ENCODE results near the gene ROR2. TPM values are rescaled to one million over a fixed set of nuclear protein-coding genes. Genes with fewer than 3 reads are reported as not detected.

The ROR2 gene
- total RNA-seq, 1 experiment from 2014 or later = 3.2 TPM

DNA sequence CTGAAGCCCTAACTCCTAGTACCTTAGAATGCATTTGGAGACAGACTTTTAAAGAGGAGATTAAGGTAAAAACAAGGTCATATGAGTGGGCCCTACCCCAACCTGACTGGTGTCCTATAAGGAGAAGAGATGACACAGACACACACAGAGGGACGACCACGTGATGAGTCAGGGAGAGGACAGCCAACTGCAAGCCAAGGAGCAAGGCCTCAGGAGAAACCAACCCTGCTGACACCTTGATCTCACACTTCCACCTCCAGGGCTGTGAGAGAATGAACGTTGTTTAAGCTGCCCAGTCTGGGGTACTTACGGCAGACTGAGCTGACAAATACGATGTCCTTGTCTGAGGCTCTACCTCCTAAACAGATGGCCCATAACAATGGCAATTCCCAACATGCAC is 93.6 kb downstream of the ROR2 start:
- DNase-seq (ENCODE audit: low spot score) = no peak
- in situ Hi-C loops (cut with HindIII; ENCODE audit: low sequenced_read_pairs) = no loop called here

DNA sequence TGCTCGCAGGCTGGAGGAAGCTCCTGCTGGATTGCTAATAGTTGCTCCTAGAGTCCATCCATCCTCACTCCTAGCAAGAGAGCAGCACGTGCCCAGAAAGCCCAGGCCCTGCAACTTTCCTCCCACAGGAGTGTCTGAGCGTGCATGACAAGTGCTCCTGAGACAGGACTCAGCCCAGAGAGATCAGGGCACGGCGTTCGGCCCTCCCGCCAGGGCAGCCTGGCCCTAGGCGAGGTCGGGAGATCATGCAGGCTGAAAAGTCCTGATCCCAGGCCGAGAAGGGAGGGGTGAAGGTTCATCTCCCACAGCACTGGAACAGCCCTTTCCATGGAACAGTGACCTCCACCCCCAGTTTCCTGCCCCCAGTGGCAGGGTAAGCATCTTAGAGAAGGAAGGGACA is 94.8 kb downstream of the ROR2 start:
- DNase-seq (ENCODE audit: low spot score) = no peak
- in situ Hi-C loops (cut with HindIII; ENCODE audit: low sequenced_read_pairs) = no loop called here

DNA sequence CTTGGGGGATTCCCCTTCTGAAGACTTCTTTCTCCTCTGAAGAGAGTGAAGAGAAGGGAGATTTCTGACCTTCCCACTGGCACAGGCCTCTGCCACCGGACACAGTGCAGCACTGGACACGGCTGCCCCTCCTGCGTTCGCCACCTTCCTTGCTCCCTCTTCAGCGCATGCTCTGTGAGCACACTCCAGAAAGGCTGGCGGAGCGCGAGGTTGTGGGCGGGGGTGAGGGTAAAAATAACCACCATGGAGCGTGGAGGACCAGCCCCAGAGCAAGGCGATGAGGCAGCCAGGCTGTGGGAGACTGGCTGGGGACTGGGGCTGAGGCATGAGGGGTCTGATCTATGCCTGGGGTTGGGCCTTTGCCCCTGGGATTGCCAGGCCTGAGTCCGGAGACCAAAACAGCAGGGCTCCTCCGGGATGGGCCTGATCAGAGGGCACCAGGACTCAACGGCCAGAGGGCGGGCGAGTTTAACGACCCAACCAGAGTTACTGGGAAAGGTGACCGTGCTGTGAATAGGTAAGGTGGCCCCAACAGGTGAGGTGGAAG is 97.2 kb downstream of the ROR2 start:
- DNase-seq (ENCODE audit: low spot score) = no peak
- in situ Hi-C loops (cut with HindIII; ENCODE audit: low sequenced_read_pairs) = no loop called here

DNA sequence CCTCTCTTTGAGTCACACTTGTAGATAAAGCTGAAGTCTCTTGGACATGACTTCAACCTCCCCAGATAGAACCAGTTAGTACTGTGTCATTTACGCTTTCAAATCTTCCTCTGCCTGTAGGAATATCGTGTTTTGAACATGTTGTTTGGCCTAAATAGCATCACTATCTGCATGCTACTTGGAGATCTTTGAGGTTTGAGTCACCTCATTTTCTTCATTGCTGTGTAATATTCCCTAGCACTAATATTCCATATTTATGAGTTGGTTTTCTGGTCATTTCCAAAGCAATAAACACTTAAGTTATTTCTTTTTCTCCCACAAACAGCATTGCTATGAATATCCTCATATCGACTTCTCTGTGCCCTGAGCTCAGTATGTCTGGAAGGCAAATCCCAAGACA is 100.3 kb downstream of the ROR2 start:
- in situ Hi-C loops (cut with HindIII; ENCODE audit: low sequenced_read_pairs) = no loop called here
- DNase-seq (ENCODE audit: low spot score) = no peak

GRCh38 chr9:91848146-91848545 is 101.9 kb downstream of the ROR2 start:
- in situ Hi-C loops (cut with HindIII; ENCODE audit: low sequenced_read_pairs) = no loop called here
- no peak for DNase-seq (ENCODE audit: low spot score)

DNA sequence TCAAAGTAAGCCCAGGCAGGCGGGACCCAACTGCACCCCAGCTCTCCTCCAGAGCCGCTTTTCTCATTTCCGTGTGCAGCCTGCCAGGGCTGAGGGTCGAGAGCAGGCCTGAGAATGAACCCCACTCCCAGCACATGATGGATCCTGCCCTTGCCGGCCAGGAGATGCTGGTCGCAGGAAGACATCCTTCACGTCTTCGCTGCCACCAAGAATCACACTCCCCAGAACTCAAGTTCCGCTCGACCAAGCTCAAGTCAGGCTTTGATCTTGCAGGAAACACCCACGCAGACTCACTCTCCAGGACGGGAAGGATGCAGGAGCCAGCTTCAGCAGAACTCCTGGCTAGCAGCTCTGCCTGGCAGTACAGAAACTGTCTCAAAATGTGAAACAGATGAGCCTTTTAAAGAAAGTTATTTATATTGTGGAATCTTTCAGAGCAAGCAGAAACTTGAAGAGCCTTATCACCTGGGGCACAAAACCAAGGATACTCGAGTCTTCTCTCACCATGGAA is 102.4 kb downstream of the ROR2 start:
- in situ Hi-C loops (cut with HindIII; ENCODE audit: low sequenced_read_pairs) = no loop called here
- DNase-seq (ENCODE audit: low spot score) = no peak

- no peak for DNase-seq (ENCODE audit: low spot score)
- in situ Hi-C loops (cut with HindIII; ENCODE audit: low sequenced_read_pairs) = no loop called here
Measured at GRCh38 chr9:91845879-91846278, 104.1 kb downstream of the ROR2 start.

DNA sequence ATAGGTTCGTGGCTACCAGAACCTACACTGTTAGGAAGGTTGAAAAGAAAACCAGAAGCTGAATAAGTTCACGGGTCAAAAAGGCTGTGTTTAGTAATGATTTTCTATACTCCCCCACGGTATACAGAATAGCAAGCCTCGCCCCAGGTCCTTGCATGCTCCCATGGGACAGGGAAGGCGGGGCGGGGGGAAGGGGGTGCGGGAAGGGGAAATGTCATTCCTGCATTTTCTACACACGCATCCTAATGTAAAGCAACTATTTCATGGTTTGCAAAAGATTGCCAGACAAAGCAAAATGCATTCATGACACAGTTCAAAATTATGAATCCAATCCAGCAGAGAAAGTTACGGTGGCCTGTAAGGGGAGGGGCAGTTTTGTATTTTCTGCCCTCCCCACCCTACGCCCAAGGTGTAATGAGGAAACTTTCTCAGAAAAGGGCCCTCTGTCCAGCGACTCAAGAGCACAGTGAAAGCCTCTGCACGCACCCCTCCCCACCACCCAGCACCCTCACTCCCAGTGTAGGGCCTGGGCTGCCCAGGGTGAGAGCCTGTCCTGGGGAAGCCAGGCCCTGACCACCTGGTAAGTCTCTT is 105.2 kb downstream of the ROR2 start:
- no peak for DNase-seq (ENCODE audit: low spot score)
- in situ Hi-C loops (cut with HindIII; ENCODE audit: low sequenced_read_pairs) = no loop called here

DNA sequence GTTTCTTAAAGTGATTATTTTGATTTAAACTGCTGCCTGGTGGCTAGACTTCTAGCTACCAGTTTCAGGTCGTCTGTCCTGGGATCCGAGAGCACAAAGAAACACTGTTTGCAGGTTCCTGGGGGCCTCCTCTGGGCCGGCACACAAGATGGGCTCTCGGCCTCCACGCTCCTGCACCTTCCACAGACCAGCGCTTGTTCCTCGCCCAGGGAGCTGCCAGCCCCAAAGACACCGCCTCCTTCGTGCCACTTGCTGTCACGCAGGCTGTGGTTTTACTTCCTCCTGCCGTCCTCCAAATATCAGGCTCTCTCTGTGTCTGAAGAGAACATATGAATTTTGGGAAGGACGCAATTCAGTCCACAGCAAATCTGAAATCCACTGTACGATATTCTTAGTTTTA is 105.8 kb downstream of the ROR2 start:
- in situ Hi-C loops (cut with HindIII; ENCODE audit: low sequenced_read_pairs) = no loop called here
- no peak for DNase-seq (ENCODE audit: low spot score)

DNA sequence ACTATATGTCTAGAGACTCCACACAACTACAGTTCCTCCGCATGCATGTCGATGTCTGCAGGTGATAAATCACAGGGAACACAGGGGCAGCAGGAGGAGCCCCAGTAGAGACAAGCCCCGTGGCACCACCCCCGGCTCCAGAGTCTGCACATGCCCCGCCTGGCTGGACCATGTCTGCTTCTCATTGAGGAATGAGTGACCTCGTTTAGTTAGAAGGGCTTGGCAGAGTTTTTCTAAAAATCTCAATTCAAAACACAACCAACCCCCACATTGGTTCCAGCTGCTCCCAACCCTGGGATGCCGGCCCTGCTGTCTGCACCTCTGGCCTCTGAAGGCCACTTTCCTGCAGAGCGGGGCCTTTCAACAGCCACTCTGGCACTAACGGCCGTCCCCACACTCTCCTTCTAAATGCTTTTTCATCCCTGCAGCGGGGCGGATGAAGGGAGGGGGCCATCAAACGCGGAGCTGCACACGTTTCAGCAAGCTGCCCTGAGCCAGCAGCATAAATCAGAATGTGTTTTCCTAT is 106.3 kb downstream of the ROR2 start:
- in situ Hi-C loops (cut with HindIII; ENCODE audit: low sequenced_read_pairs) = no loop called here
- DNase-seq (ENCODE audit: low spot score) = no peak

- in situ Hi-C loops (cut with HindIII; ENCODE audit: low sequenced_read_pairs) = no loop called here
Measured at GRCh38 chr9:91843093-91843492, 106.9 kb downstream of the ROR2 start.

DNA sequence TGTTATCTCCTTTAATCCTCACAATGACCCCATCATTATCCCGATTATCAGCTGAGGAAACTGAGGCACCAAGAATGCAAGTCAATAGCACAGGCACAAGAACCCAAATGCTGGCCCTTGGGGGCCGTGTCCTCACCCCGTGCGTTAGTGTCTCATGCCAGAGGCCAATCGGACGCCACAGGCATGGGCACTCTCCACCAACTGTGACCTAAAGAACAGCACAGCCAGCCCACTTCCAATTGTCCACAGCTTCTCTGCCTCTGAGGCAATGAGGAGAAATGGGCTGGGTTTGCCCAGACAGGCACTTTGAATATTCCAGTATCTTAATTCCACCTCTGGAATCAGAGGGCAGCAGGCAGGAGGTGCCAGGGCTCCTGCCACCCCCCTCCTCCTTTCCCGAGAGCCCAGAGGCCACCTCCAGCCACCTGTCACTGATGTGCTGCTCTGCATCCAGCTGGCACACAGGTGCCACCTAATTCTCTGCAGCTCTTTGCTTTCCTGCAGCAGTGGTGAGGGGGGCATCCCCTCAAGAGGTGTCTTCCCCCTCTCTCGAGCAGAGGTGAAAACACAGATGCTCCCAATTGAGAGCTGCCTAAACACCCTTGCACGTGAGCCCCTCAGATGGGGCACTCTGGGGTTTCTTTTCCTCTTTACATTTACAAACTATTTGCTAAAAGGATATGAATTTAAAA is 107.5 kb downstream of the ROR2 start:
- in situ Hi-C loops (cut with HindIII; ENCODE audit: low sequenced_read_pairs) = no loop called here
- DNase-seq (ENCODE audit: low spot score) = no peak

More at GRCh38 chr9:91843093-91843492, 106.9 kb downstream of the ROR2 start:
- DNase-seq (ENCODE audit: low spot score) = no peak

DNA sequence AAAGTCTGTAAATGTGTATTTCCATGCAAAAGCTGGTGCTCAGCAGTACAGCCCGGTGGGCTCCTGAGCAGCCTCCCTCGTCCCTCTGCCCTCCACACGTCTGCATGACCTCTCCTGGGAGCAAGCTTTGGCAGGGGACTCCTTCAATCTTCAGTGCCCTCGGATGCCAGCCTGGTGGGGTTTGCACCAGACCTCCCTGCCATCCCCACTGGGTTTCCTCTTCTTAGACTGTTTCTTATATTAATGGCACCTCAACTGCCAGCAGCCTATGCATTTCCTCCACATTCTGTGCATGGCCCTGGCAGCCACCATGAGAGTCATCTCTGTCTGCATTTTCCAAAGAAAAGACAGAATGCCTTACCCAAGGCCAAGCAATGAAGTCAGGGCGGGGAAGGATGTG is 108.4 kb downstream of the ROR2 start:
- no peak for DNase-seq (ENCODE audit: low spot score)

GRCh38 chr9:91840882-91841281 is 109.1 kb downstream of the ROR2 start:
- no peak for DNase-seq (ENCODE audit: low spot score)
- in situ Hi-C loops (cut with HindIII; ENCODE audit: low sequenced_read_pairs) = no loop called here

More for the DNA sequence above, 108.4 kb downstream of the ROR2 start:
- in situ Hi-C loops (cut with HindIII; ENCODE audit: low sequenced_read_pairs) = no loop called here

GRCh38 chr9:91840469-91840868 is 109.6 kb downstream of the ROR2 start:
- in situ Hi-C loops (cut with HindIII; ENCODE audit: low sequenced_read_pairs) = no loop called here
- DNase-seq (ENCODE audit: low spot score) = no peak

DNA sequence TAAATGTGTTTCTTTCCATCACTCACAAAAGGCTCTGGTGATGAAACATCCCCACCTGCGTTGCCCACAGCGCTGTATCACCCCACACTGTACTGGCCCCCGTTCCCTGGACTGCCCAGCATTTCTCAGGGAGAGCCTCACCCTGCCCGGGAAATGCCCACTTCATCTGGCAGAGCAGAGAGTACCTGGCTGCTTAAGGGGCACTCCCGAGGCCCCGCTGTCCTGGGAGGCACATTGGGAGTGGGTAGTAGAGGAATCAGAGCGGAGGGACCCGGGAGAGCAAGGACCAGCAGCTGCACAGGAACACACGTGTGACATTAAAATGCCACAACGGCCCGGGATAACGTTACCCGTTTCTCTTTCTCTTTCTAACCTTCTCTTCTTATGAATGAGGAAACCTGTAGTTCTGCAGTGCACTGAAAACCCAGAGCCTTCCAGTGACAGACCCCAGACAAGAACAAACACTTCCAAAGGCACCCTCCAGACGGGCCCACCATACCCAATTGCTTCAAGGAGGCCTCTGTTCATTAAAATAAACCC is 110.0 kb downstream of the ROR2 start:
- in situ Hi-C loops (cut with HindIII; ENCODE audit: low sequenced_read_pairs) = no loop called here

DNA sequence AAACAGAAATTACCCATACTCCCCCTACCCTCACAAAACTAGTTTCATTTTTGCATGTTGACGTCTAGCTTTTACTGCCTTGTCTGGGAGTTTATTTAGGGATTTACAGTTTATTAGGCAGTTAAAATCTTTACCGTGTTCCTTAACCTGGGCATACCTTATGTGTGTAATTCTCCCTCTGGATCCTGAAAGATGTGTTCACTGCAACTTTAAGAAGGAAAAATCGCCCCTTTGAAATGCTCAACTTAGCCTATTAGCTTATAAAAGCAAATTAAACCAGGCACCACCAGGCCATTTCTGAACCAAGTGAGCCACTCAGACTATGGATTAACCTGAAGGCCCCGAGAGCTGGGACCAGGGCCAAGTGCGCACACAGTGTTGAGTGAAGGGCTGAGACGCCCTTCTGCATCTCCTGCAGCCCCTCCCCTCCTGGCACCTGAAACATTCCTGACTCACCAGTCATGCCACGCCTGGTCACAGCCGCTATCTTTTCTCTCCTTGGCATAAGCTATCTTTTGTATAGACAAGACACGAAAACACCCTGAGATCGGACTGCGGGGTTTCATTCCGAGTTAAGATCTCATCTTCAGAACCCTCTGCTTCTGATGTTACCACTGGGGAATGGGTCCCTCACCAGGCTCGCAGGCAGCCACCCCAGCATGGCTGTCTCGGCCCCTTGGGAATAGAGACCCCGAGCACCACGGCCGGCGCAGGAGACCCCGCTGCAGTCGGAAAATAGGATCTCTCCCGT is 111.9 kb downstream of the ROR2 start:
- no peak for DNase-seq (ENCODE audit: low spot score)
- in situ Hi-C loops (cut with HindIII; ENCODE audit: low sequenced_read_pairs) = no loop called here

More for the DNA sequence above, 110.0 kb downstream of the ROR2 start:
- DNase-seq (ENCODE audit: low spot score) = no peak

DNA sequence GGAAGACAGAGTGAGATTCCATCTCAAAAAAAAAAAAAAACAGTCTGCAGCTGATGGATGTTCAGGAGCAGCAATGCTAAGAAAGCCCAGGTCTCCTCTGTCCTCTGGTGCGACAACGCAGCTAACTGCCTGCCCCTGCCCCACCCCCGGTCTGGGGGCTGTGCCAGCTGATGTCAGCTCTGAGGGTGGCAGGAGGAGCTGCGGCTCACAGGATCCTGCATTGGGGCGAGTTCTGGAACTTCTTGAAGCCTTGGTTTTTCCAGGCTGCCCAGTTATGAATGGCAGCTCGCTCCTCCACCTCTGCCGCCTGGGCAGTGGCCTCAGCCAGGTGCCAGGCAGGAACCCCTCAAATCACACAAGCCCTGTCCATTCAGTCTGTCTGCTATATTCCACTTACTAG is 113.5 kb downstream of the ROR2 start:
- in situ Hi-C loops (cut with HindIII; ENCODE audit: low sequenced_read_pairs) = no loop called here
- DNase-seq (ENCODE audit: low spot score) = no peak

DNA sequence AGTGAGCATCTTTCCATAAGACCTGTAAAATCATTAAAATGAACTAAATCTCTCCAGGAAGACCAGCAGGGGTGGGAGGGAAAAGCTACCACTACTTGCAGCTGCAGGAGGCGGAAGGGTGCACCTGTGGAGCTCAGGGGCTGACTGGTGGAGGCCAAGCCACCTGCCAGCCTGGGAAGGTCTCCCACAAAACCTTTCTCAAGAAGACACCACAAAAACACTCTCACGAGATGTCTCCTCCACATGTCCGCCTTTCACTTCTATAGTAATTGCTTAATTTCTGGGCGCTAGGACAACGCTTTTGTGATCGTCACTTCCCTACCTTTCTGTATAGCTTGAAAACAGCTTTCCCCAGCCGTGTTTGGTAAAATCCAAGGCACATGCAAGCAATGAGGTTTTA is 114.4 kb downstream of the ROR2 start:
- no peak for DNase-seq (ENCODE audit: low spot score)
- in situ Hi-C loops (cut with HindIII; ENCODE audit: low sequenced_read_pairs) = no loop called here

DNA sequence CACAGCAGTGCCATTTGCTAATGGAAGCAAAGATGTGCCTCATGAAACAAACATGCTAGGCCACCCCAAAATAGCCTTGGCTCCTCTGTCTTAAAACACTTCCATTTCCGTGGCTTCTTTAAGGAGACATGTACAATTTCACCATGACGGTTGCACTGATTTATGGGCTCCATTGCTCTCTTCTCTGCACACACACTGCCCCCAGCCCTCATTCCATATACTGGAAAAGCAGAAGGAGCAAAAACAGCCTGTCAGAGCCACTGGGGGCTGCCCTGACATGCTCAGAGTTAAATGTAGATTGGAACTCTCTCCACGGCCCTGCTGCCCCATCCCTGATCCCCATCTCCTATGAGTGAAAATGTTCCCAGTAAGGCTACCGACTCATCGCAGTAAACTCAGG is 114.8 kb downstream of the ROR2 start:
- no peak for DNase-seq (ENCODE audit: low spot score)
- in situ Hi-C loops (cut with HindIII; ENCODE audit: low sequenced_read_pairs) = no loop called here
